ENCODE measurements around the gene RGS7. TPM values are rescaled to one million over a fixed set of nuclear protein-coding genes. Genes with fewer than 3 reads are reported as not detected.
"Not testable (repeated sequence)": the region's sequence is repeated elsewhere in the genome, so short reads cannot be mapped to it uniquely, and the experiment has no call there.

RGS7 gene
- total RNA-seq, 4 donors from 2014 or later: 0.39 TPM; not detected in 3

GRCh38 chr1:240743705-240744104, 613.3 kb downstream of the RGS7 start:
- H3K9me3 ChIP-seq: no peaks in the 10 kb centered on the region
- H3K27me3 ChIP-seq: no peaks in the 10 kb centered on the region
- intact Hi-C loops (cut with DNase I): no loop called here
- H3K4me1 ChIP-seq: no peaks in the 10 kb centered on the region
- H3K27ac ChIP-seq: no peak overlapping the region
- no peak for DNase-seq
- H3K36me3 ChIP-seq: no peaks in the 10 kb centered on the region
- WGBS, 2 donors: 64 to 68% methylated on average over 2 of the region's 2 CpGs
- no peak for TF ChIP-seq POLR2A (IDR thresholded peaks at IDR 0.05)
- no peak for TF ChIP-seq CTCF (IDR thresholded peaks at IDR 0.05)
- no peak overlapping the region for H3K4me3 ChIP-seq (replicated peaks in 1 of 3)

GRCh38 chr1:240739754-240740153, 617.3 kb downstream of the RGS7 start:
- Histone ChIP-seq H3K27me3 (no peaks in the 10 kb centered on the region), H3K27ac (no peak overlapping the region), H3K4me3 (replicated peaks in 1 of 3) (no peak overlapping the region), H3K4me1 (no peaks in the 10 kb centered on the region), H3K36me3 (no peaks in the 10 kb centered on the region), H3K9me3 (no peaks in the 10 kb centered on the region)
- WGBS, 2 donors: 62 to 88% methylated on average over 1 of the region's 1 CpG
- no peak for TF ChIP-seq CTCF (IDR thresholded peaks at IDR 0.05)
- TF ChIP-seq POLR2A (IDR thresholded peaks at IDR 0.05): no peak
- intact Hi-C loops (cut with DNase I): no loop called here
- DNase-seq: no peak

GRCh38 chr1:240739139-240739538, 617.9 kb downstream of the RGS7 start:
- no peaks in the 10 kb centered on the region for H3K27me3 ChIP-seq
- TF ChIP-seq CTCF (IDR thresholded peaks at IDR 0.05): no peak
- TF ChIP-seq POLR2A (IDR thresholded peaks at IDR 0.05): no peak

DNA sequence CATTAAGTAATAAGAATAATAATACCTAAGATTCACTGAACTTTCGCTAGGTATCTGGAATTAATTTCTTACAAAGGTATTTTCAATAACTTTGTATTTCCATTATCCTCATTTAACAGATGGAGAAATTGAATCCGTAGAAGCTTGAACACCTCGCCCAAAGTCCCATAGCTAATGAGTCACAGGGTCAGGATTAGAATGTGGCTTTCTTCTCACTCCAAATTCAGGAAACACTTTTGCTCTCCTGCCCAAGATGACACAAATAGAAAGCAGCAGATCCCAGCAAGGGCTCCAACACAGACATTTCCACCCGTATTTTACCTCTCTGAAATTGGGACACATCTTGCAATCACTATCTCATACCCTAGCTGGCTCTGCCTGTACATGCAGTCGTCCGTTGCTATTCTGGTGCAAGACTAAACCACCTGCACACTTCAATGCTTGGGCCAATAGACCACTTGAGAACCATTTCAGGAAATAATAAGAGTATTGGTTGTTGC, 619.2 kb downstream of the RGS7 start:
- TF ChIP-seq POLR2A (IDR thresholded peaks at IDR 0.05) (no peak), CTCF (IDR thresholded peaks at IDR 0.05) (no peak)
- no peak overlapping the region for H3K27ac ChIP-seq
- 62 to 82% methylated on average over 6 of the region's 6 CpGs for WGBS, 2 donors
- H3K4me3 ChIP-seq (replicated peaks in 1 of 3): no peak overlapping the region
- no peaks in the 10 kb centered on the region for H3K36me3 ChIP-seq
- H3K9me3 ChIP-seq: no peaks in the 10 kb centered on the region
- no peaks in the 10 kb centered on the region for H3K4me1 ChIP-seq
- DNase-seq: no peak
- intact Hi-C loops (cut with DNase I): no loop called here
- no peaks in the 10 kb centered on the region for H3K27me3 ChIP-seq

More at GRCh38 chr1:240739139-240739538, 617.9 kb downstream of the RGS7 start:
- no peak overlapping the region for H3K27ac ChIP-seq
- H3K4me1 ChIP-seq: no peaks in the 10 kb centered on the region
- no peak for DNase-seq
- no peaks in the 10 kb centered on the region for H3K9me3 ChIP-seq
- H3K4me3 ChIP-seq (replicated peaks in 1 of 3): no peak overlapping the region
- intact Hi-C loops (cut with DNase I): no loop called here
- no peaks in the 10 kb centered on the region for H3K36me3 ChIP-seq

GRCh38 chr1:240737298-240737697, 619.7 kb downstream of the RGS7 start:
- Histone ChIP-seq H3K4me3 (replicated peaks in 1 of 3) (no peak overlapping the region), H3K27ac (no peak overlapping the region), H3K9me3 (no peaks in the 10 kb centered on the region), H3K4me1 (no peaks in the 10 kb centered on the region), H3K36me3 (no peaks in the 10 kb centered on the region), H3K27me3 (no peaks in the 10 kb centered on the region)
- WGBS, 2 donors: 83 to 90% methylated on average over 4 of the region's 4 CpGs
- DNase-seq: no peak
- TF ChIP-seq POLR2A (IDR thresholded peaks at IDR 0.05): no peak
- intact Hi-C loops (cut with DNase I): no loop called here

- DNase-seq; H3K36me3 ChIP-seq; H3K27ac ChIP-seq; H3K4me3 ChIP-seq (replicated peaks in 1 of 3); H3K4me1 ChIP-seq; H3K27me3 ChIP-seq; intact Hi-C loops (cut with DNase I); H3K9me3 ChIP-seq: not testable (repeated sequence)
- 90 to 92% methylated on average over 3 of the region's 3 CpGs for WGBS, 2 donors
These were observed 622.3 kb downstream of the RGS7 start for GRCh38 chr1:240734705-240735104.

All from thyroid gland (tissue), 4 donors.